GM12892 (cell line): ENCODE results near the gene SESTD1.

ENCODE experiments used
- POLR2A ChIP-seq: IDR thresholded peaks from 2 replicates; pipeline ENCODE4 v1.6.1; 2011; ENCODE audit warnings: low read depth, low read length, control low read depth
- POLR2AphosphoS5 ChIP-seq: IDR thresholded peaks from 2 replicates; pipeline ENCODE4 v1.6.1; 2011; ENCODE audit warnings: low read depth, low read length, control low read depth

DNA sequence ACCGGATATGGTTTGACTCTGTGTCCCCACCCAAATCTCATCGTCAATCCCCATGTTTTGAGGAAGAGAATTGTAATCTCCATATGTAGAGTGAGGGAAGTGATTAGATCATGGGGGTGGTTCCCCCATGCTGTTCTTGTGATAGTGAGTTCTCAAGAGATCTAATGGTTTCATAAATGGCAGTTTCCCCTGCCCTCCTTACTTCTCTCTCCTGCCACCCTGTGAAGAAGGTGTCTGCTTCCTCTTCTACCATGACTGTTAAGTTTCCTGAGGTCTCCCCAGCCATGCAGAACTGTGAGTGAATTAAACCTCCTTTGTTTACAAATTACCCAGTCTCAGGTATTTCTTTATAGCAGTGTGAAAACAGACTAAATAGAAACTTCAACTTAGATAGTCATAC lies 69.5 kb downstream of the SESTD1 start:
- TF ChIP-seq POLR2A (no peak), POLR2AphosphoS5 (no peak)
